ENCODE measurements around the gene IYD. TPM values are rescaled to one million over a fixed set of nuclear protein-coding genes. Genes with fewer than 3 reads are reported as not detected.

Gene IYD
- total RNA-seq, 1 experiment from 2014 or later: not detected

- Histone ChIP-seq H3K9ac (ENCODE audit: extremely low read depth, insufficient read length, low read length) (no peak overlapping the region), H2BK120ac (ENCODE audit: low read depth, low read length, poor library complexity, severe bottlenecking) (no peak overlapping the region), H2AK5ac (ENCODE audit: insufficient read length, low read length) (no peak overlapping the region), H4K8ac (replicated peaks; ENCODE audit: insufficient read length, low read depth, low read length) (no peak overlapping the region), H3K27me3 (ENCODE audit: insufficient read depth, low read length) (no peaks in the 10 kb centered on the region), H4K91ac (ENCODE audit: insufficient read length, low read depth, low read length) (no peak overlapping the region), H3K23ac (ENCODE audit: insufficient read length, low read depth, low read length) (no peak overlapping the region), H3K18ac (ENCODE audit: insufficient read length, low read depth, low read length) (no peak overlapping the region), H2BK5ac (ENCODE audit: insufficient read length, low read length) (no peak overlapping the region), H3T11ph (ENCODE audit: low read length) (no peak overlapping the region), H3K27ac (ENCODE audit: insufficient read length, low read depth, low read length) (no peak overlapping the region), H3K56ac (ENCODE audit: insufficient read length, low read depth, low read length) (no peak overlapping the region), H3K23me2 (ENCODE audit: insufficient read length, low read depth, low read length, poor library complexity, severe bottlenecking) (no peaks in the 10 kb centered on the region), H3K79me2 (ENCODE audit: insufficient read depth, low read length) (no peaks in the 10 kb centered on the region), H2AFZ (ENCODE audit: low read length) (no peak overlapping the region), H3K79me1 (ENCODE audit: insufficient read depth, low read depth, low read length, poor library complexity, severe bottlenecking) (no peaks in the 10 kb centered on the region), H4K5ac (ENCODE audit: insufficient read length, low read depth, low read length) (no peak overlapping the region), H2BK12ac (ENCODE audit: insufficient read length, low read depth, low read length) (no peak overlapping the region), H3K9me3 (ENCODE audit: control insufficient read depth, low read depth, low read length) (no peaks in the 10 kb centered on the region), H2BK20ac (ENCODE audit: low read depth, low read length, poor library complexity, severe bottlenecking) (no peak overlapping the region), H3K4me1 (ENCODE audit: insufficient read depth, low read length) (no peaks in the 10 kb centered on the region), H3K14ac (ENCODE audit: insufficient read depth, low read length) (no peak overlapping the region), H3K4ac (ENCODE audit: low read depth, low read length) (no peak overlapping the region), H3K4me2 (ENCODE audit: insufficient read depth, insufficient read length, low read length) (no peak overlapping the region), H4K20me1 (ENCODE audit: control insufficient read depth, insufficient read depth, insufficient read length) (no peaks in the 10 kb centered on the region), H2BK15ac (ENCODE audit: low read depth, low read length) (no peak overlapping the region)
- H3K27me3 Mint-ChIP-seq (ENCODE audit: low read depth): peaks cover 2% of the 10 kb centered on the region; the same call in 1 of the 2 replicates
- WGBS (ENCODE audit: extremely low coverage, insufficient read length, low lambda C conversion rate): no CpG with 5 or more reads among the region's 2 CpGs
- H3K4me1 Mint-ChIP-seq: no peaks in the 10 kb centered on the region
- DNase-seq: no peak
- H3K36me3 Mint-ChIP-seq (ENCODE audit: insufficient read depth in 1 of 3, low read depth in 3 of 3): no peaks in the 10 kb centered on the region
- no peak for TF ChIP-seq CTCF (conservative IDR thresholded peaks at IDR 0.05)
- H3K27ac Mint-ChIP-seq: no peak overlapping the region
- H3K4me3 Mint-ChIP-seq: no peak overlapping the region
- H3K9me3 Mint-ChIP-seq: no peaks in the 10 kb centered on the region
These were observed 35.2 kb upstream of the IYD start for GRCh38 chr6:150333585-150333941.
